ENCODE measurements around the gene TMEM132A. TPM values are rescaled to one million over a fixed set of nuclear protein-coding genes. Genes with fewer than 3 reads are reported as not detected.

Gene TMEM132A
- total and polyA plus RNA-seq, 9 of the 15 experiments (the other 6 are each of a cell fraction or from before 2014, with no cell fraction given), result 0.04 to 1.1 (median 0.18) TPM; not detected in 4

DNA sequence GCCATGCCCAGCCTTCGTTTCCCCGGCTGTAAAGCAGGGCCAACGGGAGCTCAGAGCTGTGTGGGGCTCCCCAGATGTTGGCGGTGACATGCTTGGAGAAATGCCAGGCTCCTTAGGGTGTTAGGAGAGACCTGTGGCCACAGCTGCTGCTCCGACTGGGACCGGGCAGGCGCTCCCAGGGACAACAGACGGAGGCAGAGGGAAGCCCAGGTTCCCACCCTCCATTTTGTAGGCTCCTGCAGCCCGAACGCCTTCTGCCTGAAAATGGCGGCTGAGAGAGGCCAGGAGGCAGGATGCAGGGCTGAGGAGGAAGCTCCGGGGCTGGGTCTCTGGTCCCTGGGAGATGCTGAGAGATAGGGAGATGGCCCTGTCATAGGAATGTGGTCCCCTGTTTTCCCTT, 57.3 kb downstream of the TMEM132A start (continued):
- peak; percentile 27 to 93 (median 72) for TF ChIP-seq YY1 (IDR thresholded peaks at IDR 0.05; ENCODE audit: borderline replicate concordance in 1 of 3, control insufficient read depth in 1 of 3, extremely low read depth in 1 of 3, insufficient read depth in 3 of 3, insufficient read length in 1 of 3, insufficient replicate concordance in 2 of 3, low read depth in 1 of 3, low read length in 2 of 3)
- TF ChIP-seq, protein P1, sequence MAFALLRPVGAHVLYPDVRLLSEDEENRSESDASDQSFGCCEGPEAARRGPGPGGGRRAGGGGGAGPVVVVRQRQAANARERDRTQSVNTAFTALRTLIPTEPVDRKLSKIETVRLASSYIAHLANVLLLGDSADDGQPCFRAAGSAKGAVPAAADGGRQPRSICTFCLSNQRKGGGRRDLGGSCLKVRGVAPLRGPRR (CRISPR knock-in tag; IDR thresholded peaks at IDR 0.05), result no peak

- intact Hi-C loops (cut with micrococcal nuclease), result no loop called here
These were observed 57.9 kb downstream of the TMEM132A start for GRCh38 chr11:60982184-60982583.

More at GRCh38 chr11:60982184-60982583, 57.9 kb downstream of the TMEM132A start:
- no peak overlapping the region for H3K27ac ChIP-seq (ENCODE audit: extremely low read depth, low read depth, low read length)
- WGBS (ENCODE audit: insufficient coverage, low coverage, missing lambda C conversion rate), result 3% methylated on average over 7 of the region's 8 CpGs
- no peaks in the 10 kb centered on the region for H3K36me3 ChIP-seq (ENCODE audit: control insufficient read depth, insufficient read depth, low read length)
- no peaks in the 10 kb centered on the region for H3K79me2 ChIP-seq (ENCODE audit: control insufficient read depth, insufficient read depth, low read length)
- FAIRE-seq (no peak), ATAC-seq (peak; percentile 63), DNase-seq (ENCODE audit: extremely low read depth in 1 of 4, low spot score in 3 of 4) (no peak)
- H3K27me3 ChIP-seq (ENCODE audit: control insufficient read depth in 2 of 2, insufficient read depth in 2 of 2, low read length in 2 of 2), result peaks cover 44 to 72% of the 10 kb centered on the region in 2 experiments
- H3K9me1 ChIP-seq (ENCODE audit: control insufficient read depth, insufficient read depth, low read length), result no peaks in the 10 kb centered on the region
- H3K4me3 ChIP-seq, result no peak overlapping the region
- ChIA-PET POLR2A (interaction anchor here (0.5 to 1.0 kb wide), 5 partner anchors 13 to 1072 kb away, joined by 3 to 7 read pairs (median 3); no protein-coding TSS in a partner anchor), CTCF (ENCODE audit: low intra/inter-chr PET ratio) (no interaction called here)
- H2AFZ ChIP-seq (ENCODE audit: low read depth, low read length), result no peak overlapping the region
- H4K20me1 ChIP-seq (replicated peaks; ENCODE audit: control insufficient read depth, insufficient read depth, low read length), result 0 out of 2 replicates have a peak, but pooled peaks cover 6% of the 10 kb centered on the region
- BruUV-seq (replicated peaks), result no TSS peak
- in situ Hi-C loops (cut with MboI), result no loop called here
- H3K4me2 ChIP-seq (ENCODE audit: insufficient read depth, low read length), result no peak overlapping the region
- TF ChIP-seq EP400 (IDR thresholded peaks at IDR 0.05), result no peak
- TF ChIP-seq, protein P2, sequence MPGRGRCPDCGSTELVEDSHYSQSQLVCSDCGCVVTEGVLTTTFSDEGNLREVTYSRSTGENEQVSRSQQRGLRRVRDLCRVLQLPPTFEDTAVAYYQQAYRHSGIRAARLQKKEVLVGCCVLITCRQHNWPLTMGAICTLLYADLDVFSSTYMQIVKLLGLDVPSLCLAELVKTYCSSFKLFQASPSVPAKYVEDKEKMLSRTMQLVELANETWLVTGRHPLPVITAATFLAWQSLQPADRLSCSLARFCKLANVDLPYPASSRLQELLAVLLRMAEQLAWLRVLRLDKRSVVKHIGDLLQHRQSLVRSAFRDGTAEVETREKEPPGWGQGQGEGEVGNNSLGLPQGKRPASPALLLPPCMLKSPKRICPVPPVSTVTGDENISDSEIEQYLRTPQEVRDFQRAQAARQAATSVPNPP (IDR thresholded peaks at IDR 0.05; ENCODE audit: borderline replicate concordance, insufficient read depth, insufficient read length), result no peak
- no peaks in the 10 kb centered on the region for H3K9me3 ChIP-seq (replicated peaks; ENCODE audit: control insufficient read depth, insufficient read depth, low read depth, low read length)
- no peak overlapping the region for H3K9ac ChIP-seq (ENCODE audit: insufficient read depth in 1 of 2, low read depth in 2 of 2, low read length in 2 of 2)
- H3K4me1 ChIP-seq (replicated peaks in 1 of 2; ENCODE audit: control insufficient read depth in 2 of 2, insufficient read depth in 2 of 2, low read length in 2 of 2), result no peaks in the 10 kb centered on the region
